HepG2 (cell line): ENCODE data around the gene CC2D1B.

Source experiments
- ATF2 ChIP-seq: sonication (generic); formaldehyde crosslinking; IDR thresholded peaks from 2 replicates; pipeline ENCODE4 v1.4.0; 2020; ENCODE audit warnings: missing genetic modification reagents
- CCDC6 ChIP-seq: sonication (generic); formaldehyde crosslinking; IDR thresholded peaks from 2 replicates; pipeline ENCODE4 v1.8.1; 2022; ENCODE audit warnings: mild to moderate bottlenecking, missing genetic modification reagents, moderate library complexity
- EP300 ChIP-seq, 3 experiments: sonication (generic) in 1 of 3; formaldehyde crosslinking in 1 of 3; IDR thresholded peaks; 2 replicates each; pipeline versions ENCODE4 v1.5.1 to v1.6.1; 2011 to 2020; ENCODE audit warnings: low read depth in 2 of 3, low read length in 2 of 3, borderline replicate concordance in 1 of 3, improper control_type of control experiment in 1 of 3, mild to moderate bottlenecking in 1 of 3, missing genetic modification reagents in 1 of 3, moderate library complexity in 1 of 3
- KAT8 ChIP-seq: IDR thresholded peaks from 2 replicates; pipeline ENCODE4 v1.6.1; 2016; ENCODE audit warnings: missing genetic modification reagents, missing compliant biosample characterization
- SP4 ChIP-seq: sonication (generic); formaldehyde crosslinking; IDR thresholded peaks from 2 replicates; pipeline ENCODE4 v1.8.1; 2023; ENCODE audit warnings: mild to moderate bottlenecking, missing genetic modification reagents
- ZKSCAN1 ChIP-seq: fragments of 150-350 bp; IDR thresholded peaks from 2 replicates; pipeline ENCODE4 v1.6.1; 2014; ENCODE audit warnings: low read length

GRCh38 chr1:52404975-52405338 is 39.0 kb upstream of the CC2D1B start:
- TF ChIP-seq CCDC6 (CRISPR knock-in tag) (no peak), SP4 (CRISPR knock-in tag) (no peak), ATF2 (CRISPR knock-in tag) (no peak), ZKSCAN1 (no peak), EP300 (IDR thresholded peaks at IDR 0.05; ENCODE audit: low read depth in 2 of 2, low read length in 2 of 2) (no peak), EP300 (CRISPR knock-in tag; IDR thresholded peaks at IDR 0.05; ENCODE audit: borderline replicate concordance) (no peak), KAT8 (CRISPR knock-in tag) (no peak)
